Inflammatory macrophage (primary cell): ENCODE results near the gene STEAP1B.
"Not testable (repeated sequence)": the region's sequence is repeated elsewhere in the genome, so short reads cannot be mapped to it uniquely, and the experiment has no call there.

ENCODE experiments used
- DNase-seq, 2 donors: peaks; one replicate each; pipeline ENCODE4 v3.0.0-alpha.2; 2020 to 2022

The STEAP1B gene

DNA sequence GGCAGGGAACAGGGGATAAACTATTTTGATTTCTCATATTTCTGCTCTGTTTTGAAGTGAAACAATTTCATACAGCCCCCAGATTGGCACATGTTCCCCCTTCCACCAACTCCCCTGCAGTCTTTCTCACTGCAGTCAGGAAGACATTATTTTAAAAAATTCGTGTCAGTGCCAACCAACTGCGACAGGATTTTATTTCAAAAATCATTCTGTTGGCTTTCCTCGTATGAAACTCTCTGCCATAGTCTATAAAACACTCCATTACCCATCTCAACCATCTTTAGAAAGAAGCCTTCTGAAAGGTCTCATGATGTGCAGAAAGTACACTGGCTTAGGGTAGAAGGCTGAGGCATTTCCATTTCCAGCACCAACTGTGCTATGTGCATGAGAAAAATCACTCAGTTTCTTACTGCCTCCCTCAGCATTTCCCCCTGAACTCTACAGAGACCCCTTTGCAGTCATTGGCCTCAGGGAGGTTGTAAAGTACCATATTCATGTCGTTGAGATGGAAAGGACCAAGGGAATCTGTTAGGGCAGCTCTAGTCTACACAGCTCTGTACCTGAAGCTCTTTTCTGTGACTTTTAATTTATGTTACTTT lies 46.9 kb downstream of the STEAP1B start:
- DNase-seq, result no peak

GRCh38 chr7:22452142-22452959 lies 47.6 kb downstream of the STEAP1B start:
- no peak for DNase-seq

GRCh38 chr7:22450013-22450412 lies 50.0 kb downstream of the STEAP1B start:
- not testable (repeated sequence) for DNase-seq

- DNase-seq, result no peak
These were observed 52.2 kb downstream of the STEAP1B start for GRCh38 chr7:22447762-22448161.

GRCh38 chr7:22447008-22447407 lies 53.0 kb downstream of the STEAP1B start:
- no peak for DNase-seq

GRCh38 chr7:22445853-22446252 lies 54.1 kb downstream of the STEAP1B start:
- DNase-seq, result no peak

GRCh38 chr7:22445140-22445743 lies 54.7 kb downstream of the STEAP1B start:
- no peak for DNase-seq

- no peak for DNase-seq
These were observed 55.6 kb downstream of the STEAP1B start for GRCh38 chr7:22444181-22444971.

- DNase-seq, result no peak
These were observed 56.4 kb downstream of the STEAP1B start for GRCh38 chr7:22443370-22444180.

DNA sequence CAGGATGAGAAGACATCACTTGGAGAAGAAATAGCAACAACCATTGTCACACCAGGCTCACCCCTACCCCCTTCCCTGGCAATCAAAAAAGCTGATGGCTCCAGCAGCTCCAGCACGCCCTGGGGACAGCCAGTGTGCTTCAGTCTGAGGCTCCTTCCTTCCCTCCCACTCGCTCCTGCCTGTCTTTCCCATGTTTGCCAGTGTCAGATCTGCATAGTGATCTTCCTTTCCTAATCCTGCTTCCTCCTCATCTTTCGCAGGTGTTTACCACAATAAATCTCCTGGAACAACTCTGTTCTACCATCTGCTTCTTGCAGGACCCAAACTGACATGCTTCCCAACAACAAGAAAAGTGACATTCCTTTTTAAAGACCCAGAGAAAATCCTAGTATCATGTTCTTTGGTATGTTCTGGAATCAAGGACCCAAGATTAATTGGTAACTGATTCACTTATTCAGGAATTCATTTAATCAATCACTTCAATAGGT lies 57.1 kb downstream of the STEAP1B start:
- DNase-seq, result no peak

- no peak for DNase-seq
These were observed 57.7 kb downstream of the STEAP1B start for GRCh38 chr7:22442187-22442881.

GRCh38 chr7:22441157-22441556 lies 58.8 kb downstream of the STEAP1B start:
- DNase-seq, result no peak

DNA sequence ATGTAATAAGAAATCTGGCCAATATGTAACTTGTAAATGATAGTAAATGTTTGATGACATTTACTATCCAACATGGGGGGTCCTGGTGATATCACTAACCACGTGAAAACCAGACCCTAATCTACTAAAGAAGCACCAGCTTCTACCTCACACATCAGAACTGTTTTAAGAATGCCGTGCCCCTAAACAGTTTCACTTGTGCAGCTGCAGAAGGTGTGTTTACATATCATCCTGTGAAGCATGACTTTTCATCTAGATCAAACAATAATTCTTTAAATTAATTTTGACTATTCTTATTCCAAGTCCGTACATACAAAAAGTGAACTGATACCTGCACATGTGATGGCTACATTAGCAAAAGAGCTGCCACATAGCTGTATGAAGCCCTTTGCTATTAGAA lies 61.0 kb downstream of the STEAP1B start:
- DNase-seq, result no peak

DNA sequence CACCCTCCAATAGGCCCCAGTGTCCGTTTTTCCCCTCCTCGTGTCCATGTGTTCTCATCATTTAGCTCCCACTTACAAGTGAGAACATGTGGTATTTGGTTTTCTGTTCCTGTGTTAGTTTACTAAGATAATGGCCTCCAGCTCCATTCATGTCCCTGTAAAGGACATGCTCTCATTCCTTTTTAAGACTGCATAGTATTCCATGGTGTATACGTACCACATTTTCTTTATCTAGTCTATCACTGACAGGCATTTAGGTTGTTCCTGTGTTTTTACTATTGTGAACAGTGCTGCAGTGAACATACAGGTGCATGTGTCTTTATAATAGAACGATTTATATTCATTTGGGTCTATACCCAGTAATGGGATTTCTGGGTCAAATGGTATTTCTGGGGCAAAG lies 63.4 kb downstream of the STEAP1B start:
- DNase-seq, result not testable (repeated sequence)

- no peak for DNase-seq
These were observed 64.3 kb downstream of the STEAP1B start for GRCh38 chr7:22435720-22436119.

DNA sequence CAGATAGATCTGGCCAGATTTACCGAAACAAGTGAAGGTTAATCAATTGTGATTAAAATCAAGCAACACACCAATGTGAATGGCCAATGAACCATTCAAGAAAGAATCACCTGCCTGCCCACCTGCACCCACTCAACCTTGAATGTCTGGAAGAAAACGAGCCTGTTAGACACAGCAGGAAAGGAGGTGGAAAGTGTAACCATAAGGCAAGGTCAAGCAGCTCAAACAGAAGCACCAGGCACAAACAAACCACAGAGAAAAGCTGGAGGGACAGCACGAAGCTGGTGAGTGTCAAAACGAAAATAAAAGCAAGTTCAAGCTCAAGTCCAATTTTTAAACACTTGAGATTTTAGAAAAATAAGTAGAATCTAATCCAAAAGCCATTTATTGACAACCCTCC lies 64.9 kb downstream of the STEAP1B start:
- no peak for DNase-seq

DNA sequence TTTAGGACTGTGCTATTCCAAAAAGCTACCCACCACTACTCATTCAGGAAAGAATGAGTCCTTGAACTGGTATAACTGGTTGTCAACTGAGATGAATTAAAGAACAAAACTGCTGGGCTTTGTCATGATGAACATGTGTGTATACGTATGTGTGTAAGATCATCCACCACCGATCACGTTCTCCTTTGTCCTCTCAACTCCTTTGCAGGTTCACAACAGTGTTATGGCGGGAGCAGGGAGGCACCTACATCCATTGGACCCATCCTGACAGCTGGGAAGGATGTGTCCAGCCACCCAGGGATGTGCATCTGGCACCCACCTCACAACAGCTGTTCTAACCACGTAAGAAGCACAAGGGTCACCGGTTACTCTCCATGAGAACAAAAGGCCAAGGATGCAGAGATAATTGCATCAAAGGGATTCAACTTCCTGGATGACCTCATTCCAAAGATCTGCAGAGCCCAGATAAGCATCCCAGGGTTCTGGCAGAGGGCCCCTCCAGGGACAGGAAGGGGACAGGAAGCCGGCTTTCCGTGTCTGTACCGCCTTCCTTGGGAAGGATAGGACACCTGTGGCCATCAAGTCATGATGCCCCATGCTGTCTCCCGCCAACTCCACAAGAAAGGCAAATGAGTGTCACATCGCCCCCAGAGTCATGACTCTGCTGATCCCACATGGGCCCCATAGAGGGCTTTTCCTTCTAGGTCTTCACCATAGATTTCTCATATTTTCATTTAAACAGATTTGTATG lies 66.1 kb downstream of the STEAP1B start:
- DNase-seq, result no peak

GRCh38 chr7:22433165-22433700 lies 66.8 kb downstream of the STEAP1B start:
- DNase-seq, result not testable (repeated sequence)

GRCh38 chr7:22432203-22432718 lies 67.7 kb downstream of the STEAP1B start:
- DNase-seq, result no peak

GRCh38 chr7:22430457-22430856 lies 69.5 kb downstream of the STEAP1B start:
- DNase-seq, result no peak
